HG02623 (cell line): ENCODE measurements around the gene MAZ.
"Not testable (repeated sequence)": the region's sequence is repeated elsewhere in the genome, so short reads cannot be mapped to it uniquely, and the experiment has no call there.

Source experiments
- ATAC-seq: cut with Tn5 transposase; IDR thresholded peaks from one replicate; pipeline ENCODE4 v1.9.1; 2021; ENCODE audit warnings: moderate library complexity; ENCODE audit not compliant: unreplicated experiment

Gene MAZ

GRCh38 chr16:29784157-29784556 is 22.2 kb upstream of the MAZ start:
- no peak for ATAC-seq

- no peak for ATAC-seq
Measured at GRCh38 chr16:29784901-29785500, 21.3 kb upstream of the MAZ start.

GRCh38 chr16:29787155-29787554 is 19.2 kb upstream of the MAZ start:
- ATAC-seq: not testable (repeated sequence)

GRCh38 chr16:29789775-29790182 is 16.6 kb upstream of the MAZ start:
- no peak for ATAC-seq

GRCh38 chr16:29790183-29790948 is 16.0 kb upstream of the MAZ start, which contains the start of gene KIF22:
TSS of gene KIF22 (plus strand) at chr16:29790751. CDS start at chr16:29790760, 9 bp downstream.
- ATAC-seq: peak; percentile 88

GRCh38 chr16:29790949-29791844 is 15.1 kb upstream of the MAZ start:
- ATAC-seq: no peak

- no peak for ATAC-seq
Measured at GRCh38 chr16:29791845-29792807, 14.2 kb upstream of the MAZ start.

GRCh38 chr16:29793153-29793552 is 13.2 kb upstream of the MAZ start:
- ATAC-seq: not testable (repeated sequence)

GRCh38 chr16:29794231-29794710 is 12.1 kb upstream of the MAZ start:
- no peak for ATAC-seq

- no peak for ATAC-seq
Measured at GRCh38 chr16:29802416-29802935, 3.9 kb upstream of the MAZ start.

- no peak for ATAC-seq
Measured at GRCh38 chr16:29804020-29804419, 2.3 kb upstream of the MAZ start.

- ATAC-seq: no peak
Measured at GRCh38 chr16:29804455-29805231, 1.7 kb upstream of the MAZ start.

GRCh38 chr16:29805232-29806098 is 864 bp upstream of the MAZ start:
- peak; percentile 37 for ATAC-seq

- ATAC-seq: no peak
Measured at GRCh38 chr16:29806641-29807425, 504 bp downstream of the MAZ start.

- ATAC-seq: no peak
Measured at GRCh38 chr16:29807426-29808218, 1.3 kb downstream of the MAZ start.

GRCh38 chr16:29808219-29808900 is 2.0 kb downstream of the MAZ start:
- ATAC-seq: no peak
